Activated CD4-positive, alpha-beta T cell treated with anti-CD3 and anti-CD28 coated beads, Interleukin-2, amount 10 ng/mL, durations not matched to agents 7 days and 5 days (primary cell): Measurements from ENCODE around the gene RET. TPM values are rescaled to one million over a fixed set of nuclear protein-coding genes. Genes with fewer than 3 reads are reported as not detected.

ENCODE experiments used
- CTCF ChIA-PET: fragments of 350-600 bp; sonication (Branson Sonifier 250); formaldehyde crosslinking; loops from one replicate; lab custom pipeline; 2021; ENCODE audit warnings: antibody characterized with exemption; lab: Charles Lee
- POLR2A ChIA-PET: fragments of 350-600 bp; sonication (Branson Sonifier 250); formaldehyde crosslinking; loops from one replicate; lab custom pipeline; 2021; ENCODE audit warnings: antibody characterized with exemption; lab: Charles Lee
- DNase-seq: peaks from one replicate; pipeline ENCODE4 v3.0.0-alpha.2; 2020
- H3K27ac Mint-ChIP-seq: one replicate; pipeline ENCODE4 v1.8.0; 2021; ENCODE audit warnings: mild to moderate bottlenecking, moderate library complexity, mixed read lengths
- H3K27me3 Mint-ChIP-seq: one replicate; pipeline ENCODE4 v1.8.0; 2021; ENCODE audit warnings: mixed read lengths
- H3K36me3 Mint-ChIP-seq: one replicate; pipeline ENCODE4 v1.8.0; 2021; ENCODE audit warnings: low read depth, mixed read lengths
- H3K4me1 Mint-ChIP-seq: one replicate; pipeline ENCODE4 v1.8.0; 2021; ENCODE audit warnings: mixed read lengths
- H3K4me3 Mint-ChIP-seq: one replicate; pipeline ENCODE4 v1.8.0; 2021; ENCODE audit warnings: mild to moderate bottlenecking, moderate library complexity, mixed read lengths
- H3K9me3 Mint-ChIP-seq: one replicate; pipeline ENCODE4 v1.8.0; 2021; ENCODE audit warnings: mixed read lengths
- total RNA-seq, 2 experiments: library from RNA; stranded (reverse); gene quantifications; one replicate each; pipeline ENCODE4 v1.2.3, GENCODE V29; 2021

The RET gene
- total RNA-seq, 2 experiments from 2014 or later: 0.10 TPM

DNA sequence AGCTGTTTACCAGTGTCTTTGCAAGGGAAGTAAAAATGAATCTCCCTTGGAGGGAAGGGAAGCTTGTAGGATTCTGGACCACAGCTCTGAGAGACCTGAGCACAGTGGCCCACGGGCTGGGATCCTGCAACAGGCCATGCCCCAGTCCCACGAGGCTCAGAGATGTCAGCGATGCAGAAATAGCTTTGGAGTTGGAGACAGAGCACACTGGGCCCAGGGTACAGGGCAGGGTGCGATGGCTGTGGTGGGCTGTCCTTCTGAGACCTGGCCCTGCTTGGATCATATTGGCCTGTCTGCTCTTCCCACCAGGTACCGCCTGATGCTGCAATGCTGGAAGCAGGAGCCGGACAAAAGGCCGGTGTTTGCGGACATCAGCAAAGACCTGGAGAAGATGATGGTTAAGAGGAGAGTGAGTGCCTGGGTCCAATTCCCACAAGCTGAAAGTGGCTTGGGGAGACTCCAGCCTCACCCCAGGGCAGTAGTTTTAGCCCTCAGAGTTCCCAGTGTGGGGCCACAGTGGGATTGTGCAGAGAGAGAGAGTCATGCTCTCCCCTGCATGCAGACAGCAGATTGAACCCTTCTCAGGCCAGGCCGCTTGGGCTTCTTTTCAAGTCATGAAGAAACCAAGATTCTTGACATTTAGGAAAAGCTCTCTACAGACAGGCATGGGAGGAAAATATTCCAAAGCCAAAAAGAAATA, 47.9 kb downstream of the RET start:
- ChIA-PET CTCF (interaction anchor here (1.6 kb wide), 1 partner anchor 10 kb away, joined by 4 read pairs; no protein-coding TSS in a partner anchor), POLR2A (no interaction called here)
- H3K27ac Mint-ChIP-seq: peak overlapping the region; percentile 22
- H3K27me3 Mint-ChIP-seq: no peaks in the 10 kb centered on the region
- no peaks in the 10 kb centered on the region for H3K9me3 Mint-ChIP-seq
- no peak overlapping the region for H3K4me3 Mint-ChIP-seq
- no peaks in the 10 kb centered on the region for H3K36me3 Mint-ChIP-seq
- H3K4me1 Mint-ChIP-seq: peaks cover 87% of the 10 kb centered on the region
- DNase-seq: no peak

DNA sequence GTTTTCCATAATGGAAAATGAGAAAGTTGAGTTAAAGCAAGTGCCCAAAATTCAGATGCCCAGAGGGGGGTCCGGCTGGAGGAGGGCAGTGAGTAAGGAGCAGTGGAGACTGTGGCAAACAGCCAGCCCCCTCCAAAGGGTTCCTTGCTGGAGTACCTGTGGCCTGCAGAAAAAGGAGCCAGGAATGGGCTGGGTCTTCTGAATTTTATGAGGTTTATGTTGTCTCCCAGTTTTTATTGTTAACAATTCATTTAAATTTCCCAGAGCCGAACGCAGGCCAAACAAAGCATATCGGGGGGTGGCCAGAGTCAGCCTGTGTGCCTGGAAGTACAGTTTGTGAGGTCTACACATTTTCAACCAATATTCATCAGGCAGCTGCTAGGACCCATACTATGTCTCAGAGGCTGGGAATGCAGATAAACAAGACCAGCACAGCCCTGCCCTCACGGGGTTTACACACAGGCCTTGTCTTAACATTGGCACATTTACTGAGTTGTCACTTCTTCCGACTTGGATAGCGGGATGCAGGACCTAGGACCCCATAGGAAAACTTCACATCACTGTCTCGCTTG, 48.5 kb downstream of the RET start:
- no peak overlapping the region for H3K27ac Mint-ChIP-seq
- H3K4me1 Mint-ChIP-seq: peaks cover 83% of the 10 kb centered on the region
- ChIA-PET POLR2A (no interaction called here), CTCF (interaction anchor here (1.6 kb wide), 1 partner anchor 10 kb away, joined by 4 read pairs; no protein-coding TSS in a partner anchor)
- H3K27me3 Mint-ChIP-seq: no peaks in the 10 kb centered on the region
- H3K36me3 Mint-ChIP-seq: no peaks in the 10 kb centered on the region
- H3K4me3 Mint-ChIP-seq: no peak overlapping the region
- no peak for DNase-seq
- no peaks in the 10 kb centered on the region for H3K9me3 Mint-ChIP-seq

DNA sequence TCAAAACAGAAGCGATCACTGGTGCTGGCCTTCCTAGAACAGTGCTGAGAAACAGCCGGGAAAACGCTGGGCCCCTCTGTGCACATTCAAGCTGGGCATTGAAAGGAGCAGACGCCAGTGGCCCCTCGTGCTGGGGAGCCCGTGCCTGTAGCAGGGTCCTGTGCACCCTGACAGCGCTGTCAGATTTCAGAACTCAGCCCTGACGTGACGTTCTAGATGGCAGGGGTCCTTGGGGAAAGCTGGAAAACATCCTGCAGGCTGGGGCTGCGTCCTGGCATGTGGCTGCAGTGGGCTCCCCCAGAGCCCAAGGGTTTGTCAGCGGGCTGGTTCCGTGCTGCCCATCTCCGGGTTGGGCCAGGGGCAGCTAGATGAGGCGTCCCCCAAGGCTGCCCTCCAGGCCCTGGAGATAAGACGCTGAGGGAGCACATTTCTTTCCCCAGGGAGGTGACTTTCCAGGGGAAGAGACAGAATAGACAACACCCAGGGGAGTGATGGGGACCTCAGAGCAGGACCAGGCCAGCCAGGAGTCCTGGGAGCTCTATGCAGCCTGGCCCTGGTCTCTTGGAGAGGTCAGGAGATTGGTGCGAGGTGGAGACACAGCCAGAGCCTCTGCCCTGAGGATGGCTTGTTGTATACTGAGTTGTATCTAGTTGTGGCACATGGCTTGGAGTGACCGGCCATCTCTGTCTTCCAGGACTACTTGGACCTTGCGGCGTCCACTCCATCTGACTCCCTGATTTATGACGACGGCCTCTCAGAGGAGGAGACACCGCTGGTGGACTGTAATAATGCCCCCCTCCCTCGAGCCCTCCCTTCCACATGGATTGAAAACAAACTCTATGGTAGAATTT, 49.2 kb downstream of the RET start:
- no peaks in the 10 kb centered on the region for H3K27me3 Mint-ChIP-seq
- ChIA-PET CTCF (interaction anchor here (1.6 kb wide), 1 partner anchor 11 kb away, joined by 4 read pairs; no protein-coding TSS in a partner anchor), POLR2A (no interaction called here)
- H3K36me3 Mint-ChIP-seq: no peaks in the 10 kb centered on the region
- H3K4me1 Mint-ChIP-seq: peaks cover 77% of the 10 kb centered on the region
- H3K27ac Mint-ChIP-seq: peak overlapping the region; percentile 78
- H3K4me3 Mint-ChIP-seq: no peak overlapping the region
- DNase-seq: no peak
- H3K9me3 Mint-ChIP-seq: no peaks in the 10 kb centered on the region

DNA sequence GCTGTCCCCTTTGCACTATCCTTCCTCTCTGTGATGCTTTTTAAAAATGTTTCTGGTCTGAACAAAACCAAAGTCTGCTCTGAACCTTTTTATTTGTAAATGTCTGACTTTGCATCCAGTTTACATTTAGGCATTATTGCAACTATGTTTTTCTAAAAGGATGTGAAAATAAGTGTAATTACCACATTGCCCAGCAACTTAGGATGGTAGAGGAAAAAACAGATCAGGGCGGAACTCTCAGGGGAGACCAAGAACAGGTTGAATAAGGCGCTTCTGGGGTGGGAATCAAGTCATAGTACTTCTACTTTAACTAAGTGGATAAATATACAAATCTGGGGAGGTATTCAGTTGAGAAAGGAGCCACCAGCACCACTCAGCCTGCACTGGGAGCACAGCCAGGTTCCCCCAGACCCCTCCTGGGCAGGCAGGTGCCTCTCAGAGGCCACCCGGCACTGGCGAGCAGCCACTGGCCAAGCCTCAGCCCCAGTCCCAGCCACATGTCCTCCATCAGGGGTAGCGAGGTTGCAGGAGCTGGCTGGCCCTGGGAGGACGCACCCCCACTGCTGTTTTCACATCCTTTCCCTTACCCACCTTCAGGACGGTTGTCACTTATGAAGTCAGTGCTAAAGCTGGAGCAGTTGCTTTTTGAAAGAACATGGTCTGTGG, 50.0 kb downstream of the RET start:
- no peaks in the 10 kb centered on the region for H3K9me3 Mint-ChIP-seq
- H3K4me3 Mint-ChIP-seq: no peak overlapping the region
- H3K27ac Mint-ChIP-seq: peak overlapping the region; percentile 78
- ChIA-PET POLR2A (no interaction called here), CTCF (no interaction called here)
- H3K4me1 Mint-ChIP-seq: peaks cover 72% of the 10 kb centered on the region
- DNase-seq: peak; percentile 7
- H3K36me3 Mint-ChIP-seq: no peaks in the 10 kb centered on the region
- no peaks in the 10 kb centered on the region for H3K27me3 Mint-ChIP-seq

DNA sequence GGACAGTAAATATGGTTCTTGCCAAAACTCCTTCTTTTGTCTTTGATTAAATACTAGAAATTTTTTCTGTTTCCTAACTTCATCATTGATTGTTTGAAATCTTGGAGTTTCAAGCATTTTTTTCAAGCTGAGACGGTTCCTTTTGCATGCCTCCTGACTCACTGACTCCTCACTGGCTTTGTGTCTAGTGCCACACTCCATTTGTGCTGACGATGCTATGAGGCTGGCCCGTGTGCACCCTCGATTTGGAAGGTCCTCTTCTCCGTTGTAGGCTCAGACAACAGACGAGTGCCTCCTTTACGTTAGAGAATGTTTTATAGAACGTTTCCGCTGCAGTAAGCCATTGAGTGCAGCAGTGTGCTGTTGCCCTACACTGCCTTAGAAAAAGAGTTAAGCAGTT, 50.6 kb downstream of the RET start:
- peaks cover 66% of the 10 kb centered on the region for H3K4me1 Mint-ChIP-seq
- H3K27ac Mint-ChIP-seq: peak overlapping the region; percentile 78
- CTCF ChIA-PET: no interaction called here
- DNase-seq: no peak
- POLR2A ChIA-PET: no interaction called here
- no peaks in the 10 kb centered on the region for H3K9me3 Mint-ChIP-seq
- H3K4me3 Mint-ChIP-seq: no peak overlapping the region
- H3K27me3 Mint-ChIP-seq: no peaks in the 10 kb centered on the region
- H3K36me3 Mint-ChIP-seq: no peaks in the 10 kb centered on the region

DNA sequence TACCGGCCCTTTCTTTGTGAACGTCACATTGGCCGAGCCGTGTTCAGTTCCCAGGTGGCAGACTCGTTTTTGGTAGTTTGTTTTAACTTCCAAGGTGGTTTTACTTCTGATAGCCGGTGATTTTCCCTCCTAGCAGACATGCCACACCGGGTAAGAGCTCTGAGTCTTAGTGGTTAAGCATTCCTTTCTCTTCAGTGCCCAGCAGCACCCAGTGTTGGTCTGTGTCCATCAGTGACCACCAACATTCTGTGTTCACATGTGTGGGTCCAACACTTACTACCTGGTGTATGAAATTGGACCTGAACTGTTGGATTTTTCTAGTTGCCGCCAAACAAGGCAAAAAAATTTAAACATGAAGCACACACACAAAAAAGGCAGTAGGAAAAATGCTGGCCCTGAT, 51.5 kb downstream of the RET start:
- H3K4me1 Mint-ChIP-seq: peaks cover 64% of the 10 kb centered on the region
- no peaks in the 10 kb centered on the region for H3K36me3 Mint-ChIP-seq
- no peak overlapping the region for H3K4me3 Mint-ChIP-seq
- DNase-seq: no peak
- ChIA-PET CTCF (no interaction called here), POLR2A (no interaction called here)
- H3K27me3 Mint-ChIP-seq: no peaks in the 10 kb centered on the region
- peak overlapping the region; percentile 77 for H3K27ac Mint-ChIP-seq
- H3K9me3 Mint-ChIP-seq: no peaks in the 10 kb centered on the region

DNA sequence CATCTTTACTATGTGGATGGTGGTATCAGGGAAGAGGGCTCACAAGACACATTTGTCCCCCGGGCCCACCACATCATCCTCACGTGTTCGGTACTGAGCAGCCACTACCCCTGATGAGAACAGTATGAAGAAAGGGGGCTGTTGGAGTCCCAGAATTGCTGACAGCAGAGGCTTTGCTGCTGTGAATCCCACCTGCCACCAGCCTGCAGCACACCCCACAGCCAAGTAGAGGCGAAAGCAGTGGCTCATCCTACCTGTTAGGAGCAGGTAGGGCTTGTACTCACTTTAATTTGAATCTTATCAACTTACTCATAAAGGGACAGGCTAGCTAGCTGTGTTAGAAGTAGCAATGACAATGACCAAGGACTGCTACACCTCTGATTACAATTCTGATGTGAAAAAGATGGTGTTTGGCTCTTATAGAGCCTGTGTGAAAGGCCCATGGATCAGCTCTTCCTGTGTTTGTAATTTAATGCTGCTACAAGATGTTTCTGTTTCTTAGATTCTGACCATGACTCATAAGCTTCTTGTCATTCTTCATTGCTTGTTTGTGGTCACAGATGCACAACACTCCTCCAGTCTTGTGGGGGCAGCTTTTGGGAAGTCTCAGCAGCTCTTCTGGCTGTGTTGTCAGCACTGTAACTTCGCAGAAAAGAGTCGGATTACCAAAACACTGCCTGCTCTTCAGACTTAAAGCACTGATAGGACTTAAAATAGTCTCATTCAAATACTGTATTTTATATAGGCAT, 52.3 kb downstream of the RET start:
- no peaks in the 10 kb centered on the region for H3K36me3 Mint-ChIP-seq
- POLR2A ChIA-PET: interaction anchor here (0.7 to 1.2 kb wide), 4 partner anchors 9 to 822 kb away, joined by 3 to 10 read pairs (median 5); partner anchors contain the start of gene CSGALNACT2
- peaks cover 61% of the 10 kb centered on the region for H3K4me1 Mint-ChIP-seq
- DNase-seq: peak; percentile 38
- peak overlapping the region; percentile 5 for H3K4me3 Mint-ChIP-seq
- no peaks in the 10 kb centered on the region for H3K27me3 Mint-ChIP-seq
- H3K27ac Mint-ChIP-seq: peak overlapping the region; percentile 77
- CTCF ChIA-PET: interaction anchor here (1.0 to 1.2 kb wide), 4 partner anchors 8 to 577 kb away, joined by 3 to 7 read pairs (median 4); partner anchors contain the start of gene CSGALNACT2
- H3K9me3 Mint-ChIP-seq: no peaks in the 10 kb centered on the region

DNA sequence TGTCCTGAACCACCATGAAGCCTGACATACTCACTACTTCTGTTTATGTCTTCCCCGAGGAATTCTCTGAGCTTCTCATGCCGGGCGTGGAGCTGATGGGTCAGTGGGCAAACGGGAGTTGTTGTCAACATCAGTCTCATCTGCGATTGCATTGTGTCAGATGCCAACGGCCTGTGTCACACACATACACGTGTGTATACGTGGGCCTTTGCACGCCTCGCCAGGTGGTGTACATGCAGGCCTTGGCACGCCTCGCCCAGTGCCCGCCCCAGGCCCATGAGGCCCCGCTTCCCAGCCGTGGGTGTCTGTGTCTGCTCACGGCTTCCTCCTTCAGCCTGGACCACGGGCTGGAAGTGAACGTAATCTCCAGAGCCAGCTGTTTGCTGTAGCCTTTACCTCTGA, 53.9 kb downstream of the RET start:
- H3K9me3 Mint-ChIP-seq: no peaks in the 10 kb centered on the region
- ChIA-PET POLR2A (no interaction called here), CTCF (interaction anchor here (0.5 to 0.6 kb wide), 2 partner anchors 20 to 1711 kb away, joined by 3 read pairs; no protein-coding TSS in a partner anchor)
- DNase-seq: peak; percentile 5
- no peaks in the 10 kb centered on the region for H3K27me3 Mint-ChIP-seq
- H3K27ac Mint-ChIP-seq: no peak overlapping the region
- H3K36me3 Mint-ChIP-seq: peaks cover 4% of the 10 kb centered on the region
- peaks cover 63% of the 10 kb centered on the region for H3K4me1 Mint-ChIP-seq
- H3K4me3 Mint-ChIP-seq: no peak overlapping the region

DNA sequence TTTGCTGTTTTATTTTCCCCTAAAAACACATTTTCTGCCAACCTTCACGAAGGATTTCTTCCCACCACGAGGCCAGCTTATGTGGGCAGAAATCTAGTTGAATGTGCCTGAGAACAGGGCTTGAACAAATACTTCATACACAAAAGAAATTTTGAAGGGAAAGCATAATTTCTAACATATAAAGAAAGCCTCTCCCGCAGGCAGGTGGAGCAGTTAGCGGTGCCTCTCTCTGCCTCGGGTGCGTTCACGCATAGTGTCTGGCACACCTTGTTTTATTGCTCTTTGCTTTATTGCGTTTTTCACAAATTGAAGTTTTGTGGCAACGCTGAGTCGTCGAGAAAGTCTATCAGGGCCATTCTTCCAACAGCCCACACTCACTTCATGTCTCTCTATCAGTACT, 54.4 kb downstream of the RET start:
- no peak overlapping the region for H3K4me3 Mint-ChIP-seq
- ChIA-PET CTCF (no interaction called here), POLR2A (no interaction called here)
- no peak overlapping the region for H3K27ac Mint-ChIP-seq
- no peaks in the 10 kb centered on the region for H3K27me3 Mint-ChIP-seq
- H3K9me3 Mint-ChIP-seq: no peaks in the 10 kb centered on the region
- H3K4me1 Mint-ChIP-seq: peaks cover 63% of the 10 kb centered on the region
- no peak for DNase-seq
- peaks cover 7% of the 10 kb centered on the region for H3K36me3 Mint-ChIP-seq

DNA sequence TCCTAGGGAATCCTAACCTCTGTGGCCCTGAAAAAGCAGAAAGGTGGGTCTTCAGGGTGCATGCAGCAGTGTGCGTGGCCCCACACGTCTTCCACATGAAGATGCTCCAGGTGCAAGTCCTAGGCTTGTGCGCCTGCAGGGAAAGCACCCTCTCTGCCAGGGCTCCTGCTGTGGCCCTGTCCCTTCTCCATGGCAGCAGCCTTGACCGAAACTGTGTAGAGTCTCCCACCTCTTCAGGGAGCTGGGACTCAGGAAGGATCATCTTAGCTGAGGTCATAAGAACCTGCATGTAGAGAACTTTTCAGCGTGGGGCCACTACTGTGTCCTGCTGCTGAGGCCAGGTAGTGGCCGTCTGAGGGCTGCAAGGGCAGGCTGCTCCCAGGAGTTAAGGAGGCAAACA, 55.0 kb downstream of the RET start:
- Mint-ChIP-seq H3K4me3 (no peak overlapping the region), H3K27ac (no peak overlapping the region), H3K36me3 (peaks cover 13% of the 10 kb centered on the region), H3K27me3 (no peaks in the 10 kb centered on the region), H3K4me1 (peaks cover 63% of the 10 kb centered on the region), H3K9me3 (no peaks in the 10 kb centered on the region)
- DNase-seq: no peak
- ChIA-PET POLR2A (no interaction called here), CTCF (interaction anchor here (0.6 to 1.8 kb wide), 2 partner anchors 216 to 292 kb away, joined by 3 to 4 read pairs; no protein-coding TSS in a partner anchor)

DNA sequence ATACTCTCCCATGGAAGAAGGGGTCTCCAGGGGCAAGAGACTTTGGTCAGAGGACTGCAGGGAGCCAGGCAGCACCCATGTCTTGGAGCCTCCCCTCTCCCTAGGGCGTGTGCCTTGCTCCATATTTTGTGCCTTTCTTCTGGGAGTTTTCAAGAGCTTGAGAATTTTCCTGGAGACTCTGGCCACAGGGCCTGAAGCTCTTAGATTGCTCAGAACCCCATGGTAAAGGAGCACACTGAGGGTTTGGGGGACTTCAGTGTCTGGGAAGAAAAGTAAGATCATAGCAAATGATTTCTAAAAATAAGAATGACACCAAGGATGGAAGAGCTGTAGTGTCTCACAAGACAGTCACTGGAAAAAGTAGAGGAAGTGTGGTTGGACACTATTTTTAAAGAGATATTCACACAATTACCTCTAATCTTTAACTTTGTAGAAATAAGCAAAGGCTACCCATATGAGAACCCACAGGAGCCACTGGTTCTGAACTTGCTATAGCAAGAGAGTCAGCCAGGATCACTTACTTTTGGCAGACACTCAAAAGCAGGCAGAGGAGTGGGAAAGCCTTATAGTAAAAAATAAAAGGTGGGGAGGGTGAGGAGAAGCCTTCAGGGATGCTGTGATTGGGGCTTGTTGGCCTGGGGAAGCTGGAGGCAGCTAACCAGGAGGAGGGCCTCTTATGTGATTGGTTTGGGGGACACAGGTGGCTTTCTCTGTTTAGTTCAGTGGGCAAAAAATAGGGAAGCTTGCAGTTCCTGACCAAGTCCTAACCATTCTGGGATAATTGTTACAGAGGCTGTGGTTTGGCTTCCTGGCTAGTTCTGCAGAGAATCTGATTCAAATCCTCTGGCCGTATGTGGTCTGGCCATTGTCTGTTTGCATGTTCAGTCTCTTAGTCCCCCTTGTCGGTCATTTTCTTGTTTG, 56.3 kb downstream of the RET start:
- Mint-ChIP-seq H3K27ac (no peak overlapping the region), H3K36me3 (peaks cover 14% of the 10 kb centered on the region), H3K27me3 (no peaks in the 10 kb centered on the region), H3K9me3 (no peaks in the 10 kb centered on the region), H3K4me1 (peaks cover 55% of the 10 kb centered on the region), H3K4me3 (no peak overlapping the region)
- DNase-seq: no peak
- POLR2A ChIA-PET: no interaction called here
- CTCF ChIA-PET: interaction anchor here (1.0 to 1.8 kb wide), 2 partner anchors 10 to 215 kb away, joined by 4 read pairs; no protein-coding TSS in a partner anchor
